NOMO-1 treated with DMSO at 0.1 percent for 48 hours (cell line): Measurements from ENCODE around the gene CINP.

Experiments used
- DNase-seq: peaks from one replicate; lab custom pipeline; 2025; ENCODE audit not compliant: unreplicated experiment; lab: John Stamatoyannopoulos, UW

CINP gene

GRCh38 chr14:102362545-102363181 lies at the start of gene CINP, which contains the start of gene TECPR2:
Gene CINP (minus strand): TSS chr14:102362890. CDS start chr14:102362851, 39 bp downstream.
Gene TECPR2 (plus strand): TSS chr14:102362941. CDS start chr14:102376722, 13,781 bp downstream.
- DNase-seq, result peak; percentile 93

- DNase-seq, result no peak
Observed at GRCh38 chr14:102408724-102409123, 46.0 kb upstream of the CINP start.

- DNase-seq, result no peak
Observed at GRCh38 chr14:102407258-102407657, 44.6 kb upstream of the CINP start.

- DNase-seq, result no peak
Observed at GRCh38 chr14:102403028-102403427, 40.3 kb upstream of the CINP start.

- no peak for DNase-seq
Observed at GRCh38 chr14:102396521-102396920, 33.8 kb upstream of the CINP start.

- DNase-seq, result peak; percentile 46
Observed at GRCh38 chr14:102394717-102395375, 32.2 kb upstream of the CINP start.

GRCh38 chr14:102392506-102392905 lies 29.8 kb upstream of the CINP start:
- DNase-seq, result no peak

- DNase-seq, result no peak
Observed at GRCh38 chr14:102390064-102390855, 27.6 kb upstream of the CINP start.

- DNase-seq, result peak; percentile 94
Observed at GRCh38 chr14:102389246-102389645, 26.6 kb upstream of the CINP start.

- DNase-seq, result no peak
Observed at GRCh38 chr14:102387086-102387485, 24.4 kb upstream of the CINP start.

- no peak for DNase-seq
Observed at GRCh38 chr14:102378830-102379229, 16.1 kb upstream of the CINP start.

GRCh38 chr14:102377696-102378095 lies 15.0 kb upstream of the CINP start:
- DNase-seq, result no peak

- no peak for DNase-seq
Observed at GRCh38 chr14:102375119-102375518, 12.4 kb upstream of the CINP start.

GRCh38 chr14:102374264-102374663 lies 11.6 kb upstream of the CINP start:
- DNase-seq, result no peak

- no peak for DNase-seq
Observed at GRCh38 chr14:102373110-102373509, 10.4 kb upstream of the CINP start.

- no peak for DNase-seq
Observed at GRCh38 chr14:102371361-102371760, 8.7 kb upstream of the CINP start.

- peak; percentile 96 for DNase-seq
Observed at GRCh38 chr14:102370305-102370809, 7.7 kb upstream of the CINP start.

GRCh38 chr14:102363182-102363943 lies 673 bp upstream of the CINP start:
- peak; percentile 4 for DNase-seq

- peak; percentile 21 for DNase-seq
Observed at GRCh38 chr14:102362084-102362483, 606 bp downstream of the CINP start.

- DNase-seq, result no peak
Observed at GRCh38 chr14:102360388-102360787, 2.3 kb downstream of the CINP start.

- no peak for DNase-seq
Observed at GRCh38 chr14:102359341-102359740, 3.3 kb downstream of the CINP start.
